Effector memory CD4-positive, alpha-beta T cell (primary cell): Measurements from ENCODE around the gene TNNI3K.

Experiments used
- DNase-seq, 3 donors: peaks; one replicate each; pipeline ENCODE4 v3.0.0-alpha.2; 2020
- H3K27ac ChIP-seq: 2 replicates; pipeline ENCODE4 v1.7.0; 2013; ENCODE audit warnings: mild to moderate bottlenecking, low read length, moderate library complexity; ENCODE audit not compliant: insufficient read depth, poor library complexity, severe bottlenecking
- H3K27me3 ChIP-seq: replicated peaks from 2 replicates; pipeline ENCODE4 v1.7.0; 2013; ENCODE audit warnings: mild to moderate bottlenecking, low read length; ENCODE audit not compliant: insufficient read depth, control insufficient read depth, poor library complexity, severe bottlenecking
- H3K36me3 ChIP-seq: 2 replicates; pipeline ENCODE4 v1.7.0; 2013; ENCODE audit warnings: mild to moderate bottlenecking, low read length, moderate library complexity; ENCODE audit not compliant: control insufficient read depth, insufficient read depth
- H3K4me1 ChIP-seq: 2 replicates; pipeline ENCODE4 v1.7.0; 2013; ENCODE audit warnings: low read length, mild to moderate bottlenecking; ENCODE audit not compliant: control insufficient read depth, insufficient read depth, poor library complexity, severe bottlenecking
- H3K4me3 ChIP-seq: 2 replicates; pipeline ENCODE4 v1.7.0; 2013; ENCODE audit warnings: low read length, low read depth, mild to moderate bottlenecking; ENCODE audit not compliant: insufficient read depth, poor library complexity, severe bottlenecking
- H3K9me3 ChIP-seq: 2 replicates; pipeline ENCODE4 v1.7.0; 2013; ENCODE audit warnings: mild to moderate bottlenecking, low read length, moderate library complexity; ENCODE audit not compliant: control insufficient read depth

TNNI3K gene

GRCh38 chr1:74286414-74286813 is 51.2 kb downstream of the TNNI3K start:
- no peaks in the 10 kb centered on the region for H3K27me3 ChIP-seq
- H3K4me1 ChIP-seq: no peaks in the 10 kb centered on the region
- no peaks in the 10 kb centered on the region for H3K9me3 ChIP-seq
- no peak for DNase-seq
- no peak overlapping the region for H3K27ac ChIP-seq
- no peak overlapping the region for H3K4me3 ChIP-seq
- H3K36me3 ChIP-seq: no peaks in the 10 kb centered on the region

GRCh38 chr1:74314438-74314837 is 79.3 kb downstream of the TNNI3K start:
- Histone ChIP-seq H3K27me3 (no peaks in the 10 kb centered on the region), H3K27ac (no peak overlapping the region), H3K4me1 (no peaks in the 10 kb centered on the region), H3K9me3 (no peaks in the 10 kb centered on the region), H3K36me3 (no peaks in the 10 kb centered on the region), H3K4me3 (no peak overlapping the region)
- DNase-seq: no peak

- Histone ChIP-seq H3K4me3 (no peak overlapping the region), H3K27me3 (no peaks in the 10 kb centered on the region)
- no peak for DNase-seq
These were observed 81.1 kb downstream of the TNNI3K start for GRCh38 chr1:74316302-74316701.

GRCh38 chr1:74317663-74318062 is 82.5 kb downstream of the TNNI3K start:
- DNase-seq: no peak
- Histone ChIP-seq H3K36me3 (no peaks in the 10 kb centered on the region), H3K9me3 (no peaks in the 10 kb centered on the region), H3K27me3 (no peaks in the 10 kb centered on the region), H3K4me1 (no peaks in the 10 kb centered on the region), H3K4me3 (no peak overlapping the region), H3K27ac (no peak overlapping the region)

More at GRCh38 chr1:74316302-74316701, 81.1 kb downstream of the TNNI3K start:
- Histone ChIP-seq H3K27ac (no peak overlapping the region), H3K36me3 (no peaks in the 10 kb centered on the region), H3K4me1 (no peaks in the 10 kb centered on the region), H3K9me3 (no peaks in the 10 kb centered on the region)

GRCh38 chr1:74323937-74324473 is 88.8 kb downstream of the TNNI3K start:
- H3K27ac ChIP-seq: no peak overlapping the region
- no peak overlapping the region for H3K4me3 ChIP-seq
- no peak for DNase-seq
- H3K36me3 ChIP-seq: no peaks in the 10 kb centered on the region
- H3K9me3 ChIP-seq: no peaks in the 10 kb centered on the region
- H3K4me1 ChIP-seq: no peaks in the 10 kb centered on the region
- H3K27me3 ChIP-seq: no peaks in the 10 kb centered on the region

GRCh38 chr1:74324684-74325448 is 89.7 kb downstream of the TNNI3K start:
- Histone ChIP-seq H3K27me3 (no peaks in the 10 kb centered on the region), H3K36me3 (no peaks in the 10 kb centered on the region), H3K9me3 (no peaks in the 10 kb centered on the region), H3K27ac (no peak overlapping the region), H3K4me3 (no peak overlapping the region), H3K4me1 (no peaks in the 10 kb centered on the region)
- no peak for DNase-seq

GRCh38 chr1:74328851-74329250 is 93.7 kb downstream of the TNNI3K start:
- Histone ChIP-seq H3K4me1 (no peaks in the 10 kb centered on the region), H3K27me3 (no peaks in the 10 kb centered on the region), H3K36me3 (no peaks in the 10 kb centered on the region), H3K27ac (no peak overlapping the region), H3K9me3 (no peaks in the 10 kb centered on the region), H3K4me3 (no peak overlapping the region)
- no peak for DNase-seq

- H3K9me3 ChIP-seq: no peaks in the 10 kb centered on the region
- no peaks in the 10 kb centered on the region for H3K27me3 ChIP-seq
- no peaks in the 10 kb centered on the region for H3K4me1 ChIP-seq
- H3K4me3 ChIP-seq: no peak overlapping the region
- H3K36me3 ChIP-seq: no peaks in the 10 kb centered on the region
- DNase-seq: no peak
- H3K27ac ChIP-seq: no peak overlapping the region
These were observed 98.1 kb downstream of the TNNI3K start for GRCh38 chr1:74333244-74333643.

- no peak for DNase-seq
- Histone ChIP-seq H3K4me1 (no peaks in the 10 kb centered on the region), H3K9me3 (no peaks in the 10 kb centered on the region), H3K27me3 (no peaks in the 10 kb centered on the region), H3K27ac (no peak overlapping the region), H3K36me3 (no peaks in the 10 kb centered on the region), H3K4me3 (no peak overlapping the region)
These were observed 99.0 kb downstream of the TNNI3K start for GRCh38 chr1:74334147-74334546.

GRCh38 chr1:74340656-74341055 is 105.5 kb downstream of the TNNI3K start:
- Histone ChIP-seq H3K27me3 (no peaks in the 10 kb centered on the region), H3K36me3 (no peaks in the 10 kb centered on the region), H3K9me3 (no peaks in the 10 kb centered on the region), H3K27ac (no peak overlapping the region), H3K4me1 (no peaks in the 10 kb centered on the region), H3K4me3 (no peak overlapping the region)
- no peak for DNase-seq
